OCI-LY1 (cell line): ENCODE measurements around the gene FSTL3.

Experiments
- H2AFZ ChIP-seq: fragments of 200-600 bp; sonication (generic), shearing (Covaris generic); 2 replicates; pipeline ENCODE4 v1.6.0; 2014; ENCODE audit warnings: antibody characterized with exemption, mild to moderate bottlenecking, low read length
- H3F3A ChIP-seq: fragments of 200-600 bp; sonication (generic), shearing (Covaris generic); 2 replicates; pipeline ENCODE4 v1.6.0; 2014; ENCODE audit warnings: mild to moderate bottlenecking, antibody characterized with exemption, low read length, moderate library complexity; ENCODE audit not compliant: insufficient read depth
- H3K27ac ChIP-seq: fragments of 200-600 bp; sonication (generic); 2 replicates; pipeline ENCODE4 v1.5.1; 2014; ENCODE audit warnings: low read length, mixed run types, mild to moderate bottlenecking, low read depth; ENCODE audit not compliant: poor library complexity, severe bottlenecking
- H3K27me3 ChIP-seq: fragments of 200-600 bp; sonication (generic); 2 replicates; pipeline ENCODE4 v1.6.0; 2014; ENCODE audit warnings: antibody characterized with exemption, mild to moderate bottlenecking, low read length, moderate library complexity; ENCODE audit not compliant: insufficient read depth
- H3K36me3 ChIP-seq: fragments of 200-600 bp; sonication (generic); 2 replicates; pipeline ENCODE4 v1.6.1; 2014; ENCODE audit warnings: mild to moderate bottlenecking, antibody characterized with exemption, low read length, moderate library complexity, mixed read lengths; ENCODE audit not compliant: insufficient read depth
- H3K4me1 ChIP-seq: fragments of 200-600 bp; sonication (generic); 2 replicates; pipeline ENCODE4 v1.5.1; 2014; ENCODE audit warnings: mild to moderate bottlenecking, low read length, moderate library complexity; ENCODE audit not compliant: insufficient read depth, severe bottlenecking
- H3K4me2 ChIP-seq: fragments of 200-600 bp; sonication (generic), shearing (Covaris generic); 2 replicates; pipeline ENCODE4 v1.6.1; 2014; ENCODE audit warnings: low read length
- H3K4me3 ChIP-seq: fragments of 200-600 bp; sonication (generic); 2 replicates; pipeline ENCODE4 v1.5.1; 2014; ENCODE audit warnings: low read length, low read depth, mild to moderate bottlenecking, mixed read lengths; ENCODE audit not compliant: poor library complexity, severe bottlenecking
- H3K79me2 ChIP-seq: fragments of 200-600 bp; shearing (Covaris generic); 2 replicates; pipeline ENCODE4 v1.6.1; 2016; ENCODE audit warnings: mixed run types, low read length, mixed read lengths; ENCODE audit not compliant: insufficient read depth
- H3K9ac ChIP-seq: fragments of 200-600 bp; sonication (generic), shearing (Covaris generic); 2 replicates; pipeline ENCODE4 v1.6.1; 2014; ENCODE audit warnings: mild to moderate bottlenecking, low read length, mixed read lengths
- H3K9me2 ChIP-seq: fragments of 200-600 bp; sonication (generic), shearing (Covaris generic); 2 replicates; pipeline ENCODE4 v1.6.1; 2014; ENCODE audit warnings: low read depth, mild to moderate bottlenecking, low read length, mixed read lengths
- H3K9me3 ChIP-seq: fragments of 200-600 bp; shearing (Covaris generic); 2 replicates; pipeline ENCODE4 v1.6.1; 2014; ENCODE audit warnings: low read length, mixed read lengths
- H4K20me1 ChIP-seq: fragments of 200-600 bp; sonication (generic), shearing (Covaris generic); 2 replicates; pipeline ENCODE4 v1.6.0; 2016; ENCODE audit warnings: mild to moderate bottlenecking, low read length; ENCODE audit not compliant: insufficient read depth
- EZH2 ChIP-seq: fragments of 200-600 bp; sonication (generic), shearing (Covaris generic); IDR thresholded peaks from 2 replicates; pipeline ENCODE4 v1.8.0; 2017; ENCODE audit warnings: borderline replicate concordance, mixed run types, mild to moderate bottlenecking, antibody characterized with exemption, low read length, moderate library complexity, mixed read lengths
- TF ChIP-seq, protein P1 (sequence below): fragments of 200-600 bp; sonication (generic), shearing (Covaris generic); IDR thresholded peaks from 2 replicates; pipeline ENCODE4 v1.5.1; 2017; ENCODE audit warnings: mild to moderate bottlenecking, antibody characterized with exemption, low read length, moderate library complexity, mixed read lengths

FSTL3 gene

DNA sequence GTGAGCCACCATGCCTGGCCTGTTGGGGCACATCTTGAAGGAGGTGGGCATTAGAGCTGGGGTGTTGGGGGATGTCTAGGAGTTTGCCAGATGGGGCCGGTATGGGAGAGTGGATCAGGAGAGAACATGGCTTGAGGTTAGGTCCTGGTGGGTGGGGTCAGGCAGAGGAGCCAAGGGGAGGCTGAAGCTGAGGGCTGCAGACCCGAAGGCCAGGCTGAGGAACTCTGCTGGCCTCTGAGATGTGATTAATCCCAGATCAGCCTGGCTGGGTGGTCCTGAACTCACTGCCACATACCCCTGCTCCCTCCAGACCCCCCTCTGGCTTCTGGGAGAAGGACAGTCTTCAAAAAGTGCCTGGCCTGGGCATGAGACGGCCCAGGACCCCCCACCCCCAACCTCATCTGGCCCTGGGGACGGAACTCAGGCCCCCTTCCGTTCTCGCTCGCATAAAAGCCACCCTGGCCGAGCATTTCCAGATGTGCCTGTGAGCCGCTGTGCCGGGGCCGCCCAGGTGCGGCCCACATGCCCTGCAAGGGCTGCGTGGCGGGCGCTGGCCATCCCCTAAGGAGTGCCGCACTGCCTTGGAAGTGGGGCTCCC, 2.7 kb downstream of the FSTL3 start:
- no peak overlapping the region for H3K27ac ChIP-seq
- H2AFZ ChIP-seq: no peak overlapping the region
- peaks cover 6% of the 10 kb centered on the region for H3K4me1 ChIP-seq
- H3F3A ChIP-seq: no peaks in the 10 kb centered on the region
- H3K4me2 ChIP-seq: peak overlapping the region; percentile 71
- no peaks in the 10 kb centered on the region for H3K9me2 ChIP-seq
- TF ChIP-seq EZH2: no peak
- TF ChIP-seq, protein P1, sequence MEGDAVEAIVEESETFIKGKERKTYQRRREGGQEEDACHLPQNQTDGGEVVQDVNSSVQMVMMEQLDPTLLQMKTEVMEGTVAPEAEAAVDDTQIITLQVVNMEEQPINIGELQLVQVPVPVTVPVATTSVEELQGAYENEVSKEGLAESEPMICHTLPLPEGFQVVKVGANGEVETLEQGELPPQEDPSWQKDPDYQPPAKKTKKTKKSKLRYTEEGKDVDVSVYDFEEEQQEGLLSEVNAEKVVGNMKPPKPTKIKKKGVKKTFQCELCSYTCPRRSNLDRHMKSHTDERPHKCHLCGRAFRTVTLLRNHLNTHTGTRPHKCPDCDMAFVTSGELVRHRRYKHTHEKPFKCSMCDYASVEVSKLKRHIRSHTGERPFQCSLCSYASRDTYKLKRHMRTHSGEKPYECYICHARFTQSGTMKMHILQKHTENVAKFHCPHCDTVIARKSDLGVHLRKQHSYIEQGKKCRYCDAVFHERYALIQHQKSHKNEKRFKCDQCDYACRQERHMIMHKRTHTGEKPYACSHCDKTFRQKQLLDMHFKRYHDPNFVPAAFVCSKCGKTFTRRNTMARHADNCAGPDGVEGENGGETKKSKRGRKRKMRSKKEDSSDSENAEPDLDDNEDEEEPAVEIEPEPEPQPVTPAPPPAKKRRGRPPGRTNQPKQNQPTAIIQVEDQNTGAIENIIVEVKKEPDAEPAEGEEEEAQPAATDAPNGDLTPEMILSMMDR: no peak
- no peaks in the 10 kb centered on the region for H4K20me1 ChIP-seq
- H3K79me2 ChIP-seq: no peaks in the 10 kb centered on the region
- H3K27me3 ChIP-seq: peaks cover 4% of the 10 kb centered on the region; the same call in 1 of the 2 replicates
- H3K4me3 ChIP-seq: peak overlapping the region; percentile 88
- H3K9ac ChIP-seq: no peak overlapping the region
- H3K36me3 ChIP-seq: no peaks in the 10 kb centered on the region
- H3K9me3 ChIP-seq: no peaks in the 10 kb centered on the region

DNA sequence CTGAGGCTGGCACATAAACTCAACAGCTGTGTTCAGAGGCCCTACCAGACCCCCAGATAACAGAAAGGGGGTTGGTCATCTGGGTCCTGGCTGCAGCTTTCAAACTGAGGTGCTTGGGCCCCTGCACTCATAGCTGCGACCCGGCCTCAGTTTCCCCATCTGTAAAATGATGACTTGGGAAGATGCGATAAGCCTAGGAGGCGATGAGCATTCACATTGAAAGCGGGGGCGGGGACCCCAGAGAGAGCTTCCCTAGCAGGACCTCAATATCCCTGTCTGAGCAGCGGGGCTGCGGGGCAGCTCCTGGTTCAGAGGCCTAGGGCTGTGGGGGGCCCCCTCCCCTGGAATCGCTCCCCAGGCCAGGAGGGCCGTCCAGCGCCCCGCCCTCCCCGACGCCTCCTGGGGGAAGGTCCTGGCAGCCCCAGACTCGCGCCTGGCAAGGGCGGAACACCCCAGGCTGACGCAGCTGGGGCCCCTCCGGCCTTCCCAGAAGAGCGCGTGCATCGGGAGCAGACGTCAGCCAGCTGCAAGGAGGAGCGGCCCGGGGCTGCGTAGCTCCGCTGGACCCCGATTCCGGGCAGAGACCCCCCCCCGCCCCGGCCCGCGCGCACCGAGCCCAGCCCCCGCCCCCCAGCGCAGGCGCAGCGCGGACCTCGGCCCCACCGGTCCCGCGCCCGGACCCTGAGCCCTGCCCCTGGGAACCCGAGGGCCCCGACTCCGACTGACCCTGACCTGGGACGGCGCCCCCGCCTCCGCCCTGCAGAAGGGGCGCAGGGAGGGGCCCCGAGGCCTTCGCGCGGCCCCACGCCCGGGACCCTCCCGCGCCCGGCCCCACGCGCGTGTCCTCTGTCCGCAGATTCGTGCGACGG, 3.5 kb downstream of the FSTL3 start:
- Histone ChIP-seq H3K27me3 (peaks cover 4% of the 10 kb centered on the region; the same call in 1 of the 2 replicates), H4K20me1 (no peaks in the 10 kb centered on the region), H3K36me3 (no peaks in the 10 kb centered on the region), H3K79me2 (no peaks in the 10 kb centered on the region), H3K4me1 (peaks cover 6% of the 10 kb centered on the region), H3K9me2 (no peaks in the 10 kb centered on the region), H3K4me2 (peak overlapping the region; percentile 71), H3K4me3 (peak overlapping the region; percentile 88), H3K9me3 (no peaks in the 10 kb centered on the region), H3K9ac (peak overlapping the region; percentile 95), H2AFZ (no peak overlapping the region), H3K27ac (no peak overlapping the region), H3F3A (no peaks in the 10 kb centered on the region)
- TF ChIP-seq, protein P1: no peak
- TF ChIP-seq EZH2: no peak

DNA sequence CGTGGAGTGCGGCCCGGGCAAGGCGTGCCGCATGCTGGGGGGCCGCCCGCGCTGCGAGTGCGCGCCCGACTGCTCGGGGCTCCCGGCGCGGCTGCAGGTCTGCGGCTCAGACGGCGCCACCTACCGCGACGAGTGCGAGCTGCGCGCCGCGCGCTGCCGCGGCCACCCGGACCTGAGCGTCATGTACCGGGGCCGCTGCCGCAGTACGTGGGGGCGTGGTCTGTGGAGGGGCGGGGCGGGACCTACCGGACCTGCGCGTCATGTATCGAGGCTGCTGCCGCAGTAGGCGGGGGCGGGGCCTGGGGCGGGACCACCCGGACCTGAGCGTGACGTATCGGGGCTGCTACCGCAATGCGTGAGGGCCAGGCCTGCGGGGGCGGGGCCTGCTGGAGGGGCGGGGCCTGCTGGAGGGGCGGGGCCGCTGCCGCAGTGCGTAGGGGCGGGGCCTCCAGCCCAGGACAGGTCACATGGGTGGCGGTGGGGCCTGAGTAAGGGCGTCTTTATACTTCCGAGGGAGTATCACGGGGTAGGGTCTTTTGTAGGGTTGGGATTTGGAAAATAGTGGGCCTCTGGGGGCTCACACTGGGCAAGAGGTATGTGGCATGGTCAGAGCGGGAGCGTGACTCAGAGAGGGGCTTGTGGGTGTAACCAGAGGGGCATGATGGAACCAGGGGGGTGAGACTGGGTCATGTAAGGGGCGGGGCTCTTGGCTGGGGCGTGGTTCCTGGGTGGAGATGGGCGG, 4.3 kb downstream of the FSTL3 start:
- no peaks in the 10 kb centered on the region for H4K20me1 ChIP-seq
- H2AFZ ChIP-seq: no peak overlapping the region
- H3F3A ChIP-seq: no peaks in the 10 kb centered on the region
- no peaks in the 10 kb centered on the region for H3K9me2 ChIP-seq
- peaks cover 6% of the 10 kb centered on the region for H3K4me1 ChIP-seq
- peak overlapping the region; percentile 95 for H3K9ac ChIP-seq
- TF ChIP-seq, protein P1: peak; percentile 32
- no peak for TF ChIP-seq EZH2
- H3K27me3 ChIP-seq: peaks cover 4% of the 10 kb centered on the region; the same call in 1 of the 2 replicates
- H3K4me2 ChIP-seq: peak overlapping the region; percentile 80
- no peaks in the 10 kb centered on the region for H3K36me3 ChIP-seq
- H3K4me3 ChIP-seq: peak overlapping the region; percentile 88
- no peaks in the 10 kb centered on the region for H3K79me2 ChIP-seq
- no peaks in the 10 kb centered on the region for H3K9me3 ChIP-seq
- peak overlapping the region; percentile 66 for H3K27ac ChIP-seq
